HG03060 (cell line): ENCODE data around the gene ZNF574.
"Not testable (repeated sequence)": the region's sequence is repeated elsewhere in the genome, so short reads cannot be mapped to it uniquely, and the experiment has no call there.

ENCODE experiments used
- ATAC-seq: cut with Tn5 transposase; IDR thresholded peaks from one replicate; pipeline ENCODE4 v1.9.1; 2021; ENCODE audit warnings: low read depth, moderate number of reproducible peaks; ENCODE audit not compliant: unreplicated experiment

Gene ZNF574

GRCh38 chr19:42096255-42096837 lies 20.4 kb downstream of the ZNF574 start:
- ATAC-seq = no peak

GRCh38 chr19:42097461-42097860 lies 21.5 kb downstream of the ZNF574 start:
- no peak for ATAC-seq

GRCh38 chr19:42098781-42099180 lies 22.8 kb downstream of the ZNF574 start:
- no peak for ATAC-seq

- no peak for ATAC-seq
Measured at GRCh38 chr19:42099336-42099925, 23.5 kb downstream of the ZNF574 start.

- not testable (repeated sequence) for ATAC-seq
Measured at GRCh38 chr19:42100241-42100640, 24.3 kb downstream of the ZNF574 start.

GRCh38 chr19:42102877-42103276 lies 26.9 kb downstream of the ZNF574 start:
- no peak for ATAC-seq

GRCh38 chr19:42105368-42105767 lies 29.4 kb downstream of the ZNF574 start:
- no peak for ATAC-seq

GRCh38 chr19:42108527-42109389 lies 32.8 kb downstream of the ZNF574 start:
- no peak for ATAC-seq

GRCh38 chr19:42109896-42110295 lies 33.9 kb downstream of the ZNF574 start:
- ATAC-seq = no peak

- ATAC-seq = no peak
Measured at GRCh38 chr19:42110658-42111057, 34.7 kb downstream of the ZNF574 start.

- no peak for ATAC-seq
Measured at GRCh38 chr19:42111384-42111783, 35.4 kb downstream of the ZNF574 start.

- no peak for ATAC-seq
Measured at GRCh38 chr19:42111811-42112210, 35.8 kb downstream of the ZNF574 start.

GRCh38 chr19:42113641-42114348 lies 37.8 kb downstream of the ZNF574 start:
- ATAC-seq = no peak

GRCh38 chr19:42114412-42114811 lies 38.4 kb downstream of the ZNF574 start:
- ATAC-seq = no peak

- ATAC-seq = no peak
Measured at GRCh38 chr19:42115219-42115618, 39.3 kb downstream of the ZNF574 start.

- ATAC-seq = no peak
Measured at GRCh38 chr19:42115705-42116104, 39.7 kb downstream of the ZNF574 start.

- no peak for ATAC-seq
Measured at GRCh38 chr19:42116308-42117075, 40.5 kb downstream of the ZNF574 start.

GRCh38 chr19:42117076-42117475 lies 41.1 kb downstream of the ZNF574 start:
- ATAC-seq = no peak

GRCh38 chr19:42120276-42120980 lies 44.5 kb downstream of the ZNF574 start:
- no peak for ATAC-seq
